OCI-LY7 (cell line): ENCODE data around the gene GAS6. TPM values are rescaled to one million over a fixed set of nuclear protein-coding genes. Genes with fewer than 3 reads are reported as not detected.

ENCODE experiments used
- BruUV-seq: library from RNA; stranded (reverse); fragments of 400-500 nt; replicated peaks from 2 replicates; lab custom pipeline; 2021; lab: Mats Ljungman, UMichigan
- CTCF ChIA-PET: fragments of 300-600 bp; sonication (Branson Sonifier 250); formaldehyde crosslinking; loops from one replicate; lab custom pipeline; 2022; ENCODE audit warnings: antibody characterized with exemption; ENCODE audit not compliant: unreplicated experiment; lab: Charles Lee
- POLR2A ChIA-PET: fragments of 300-600 bp; sonication (Branson Sonifier 250); formaldehyde crosslinking; loops from one replicate; lab custom pipeline; 2022; ENCODE audit warnings: antibody characterized with exemption; lab: Charles Lee
- DNase-seq: peaks from one replicate; pipeline ENCODE4 v3.0.0-alpha.2; 2015; ENCODE audit warnings: low spot score
- H2AFZ ChIP-seq: fragments of 200-600 bp; sonication (generic), shearing (Covaris generic); 2 replicates; pipeline ENCODE4 v1.6.1; 2014; ENCODE audit warnings: mild to moderate bottlenecking, antibody characterized with exemption, low read length, moderate library complexity
- H3K27ac ChIP-seq: fragments of 200-600 bp; sonication (generic); 2 replicates; pipeline ENCODE4 v1.5.1; 2014; ENCODE audit warnings: mixed run types, low read depth, mild to moderate bottlenecking, moderate library complexity, low read length, inconsistent platforms; ENCODE audit not compliant: poor library complexity, severe bottlenecking
- H3K36me3 ChIP-seq: fragments of 200-600 bp; sonication (generic); 2 replicates; pipeline ENCODE4 v1.6.1; 2014; ENCODE audit warnings: mild to moderate bottlenecking, antibody characterized with exemption, low read length, moderate library complexity, mixed read lengths; ENCODE audit not compliant: insufficient read depth
- H3K4me1 ChIP-seq: fragments of 200-600 bp; sonication (generic); 2 replicates; pipeline ENCODE4 v1.5.1; 2014; ENCODE audit warnings: mild to moderate bottlenecking, low read length; ENCODE audit not compliant: insufficient read depth, poor library complexity, severe bottlenecking
- H3K4me2 ChIP-seq: fragments of 200-600 bp; sonication (generic); 2 replicates; pipeline ENCODE4 v1.6.1; 2014; ENCODE audit warnings: mild to moderate bottlenecking, low read length
- H3K4me3 ChIP-seq: fragments of 200-600 bp; sonication (generic); 2 replicates; pipeline ENCODE4 v1.5.1; 2014; ENCODE audit warnings: mild to moderate bottlenecking, low read depth, low read length; ENCODE audit not compliant: poor library complexity, severe bottlenecking
- H3K79me2 ChIP-seq: fragments of 200-600 bp; sonication (generic); 2 replicates; pipeline ENCODE4 v1.6.1; 2016; ENCODE audit warnings: low read depth, mild to moderate bottlenecking, low read length, moderate library complexity, mixed read lengths; ENCODE audit not compliant: insufficient read depth
- H3K9me2 ChIP-seq: fragments of 200-600 bp; sonication (generic); 2 replicates; pipeline ENCODE4 v1.6.1; 2016; ENCODE audit warnings: mild to moderate bottlenecking, low read length, mixed read lengths; ENCODE audit not compliant: insufficient read depth
- H3K9me3 ChIP-seq: fragments of 200-600 bp; sonication (generic); 2 replicates; pipeline ENCODE4 v1.6.1; 2014; ENCODE audit warnings: mild to moderate bottlenecking, mixed run types, low read length, mixed read lengths
- H4K20me1 ChIP-seq: fragments of 200-600 bp; sonication (generic); 2 replicates; pipeline ENCODE4 v1.6.1; 2014; ENCODE audit warnings: mild to moderate bottlenecking, antibody characterized with exemption, low read length, moderate library complexity, mixed read lengths; ENCODE audit not compliant: insufficient read depth
- CTCF ChIP-seq: fragments of 200-600 bp; sonication (generic); conservative IDR thresholded peaks from 2 replicates; pipeline ENCODE4 v1.5.1; 2014; ENCODE audit warnings: mild to moderate bottlenecking, antibody characterized with exemption, low read length, moderate library complexity, mixed read lengths
- EZH2phosphoT487 ChIP-seq: fragments of 200-600 bp; sonication (generic); IDR thresholded peaks from 2 replicates; pipeline ENCODE4 v1.6.1; 2018; ENCODE audit warnings: low read depth, borderline replicate concordance, mild to moderate bottlenecking, mixed run types, antibody characterized with exemption, low read length, moderate library complexity, mixed read lengths
- intact Hi-C: fragments of 100-400 bp; cut with micrococcal nuclease; formaldehyde crosslinking; loops from one replicate; pipeline ENCODE4 v1.10.0; 2022; ENCODE audit not compliant: unreplicated experiment
- total RNA-seq, 2 experiments: library from RNA; depleted of rRNA in 1 of 2; stranded (reverse); fragments of >200 nt in 1 of 2; shearing (Covaris generic) in 1 of 2; gene quantifications; 2 replicates each; pipeline ENCODE4 v1.2.3, GENCODE V29; 2014 to 2022

The GAS6 gene
- total RNA-seq, 2 experiments from 2014 or later: not detected

- H2AFZ ChIP-seq: no peak overlapping the region
- no peaks in the 10 kb centered on the region for H3K9me2 ChIP-seq
- no TSS peak for BruUV-seq
- peaks cover 2% of the 10 kb centered on the region for H3K4me1 ChIP-seq
- no peaks in the 10 kb centered on the region for H4K20me1 ChIP-seq
- H3K27ac ChIP-seq: no peak overlapping the region
- H3K79me2 ChIP-seq: no peaks in the 10 kb centered on the region
- TF ChIP-seq CTCF (no peak), EZH2phosphoT487 (no peak)
- ChIA-PET CTCF (no interaction called here), POLR2A (no interaction called here)
- no peaks in the 10 kb centered on the region for H3K36me3 ChIP-seq
- DNase-seq: no peak
- H3K4me3 ChIP-seq: no peak overlapping the region
- H3K4me2 ChIP-seq: no peak overlapping the region
- intact Hi-C loops: no loop called here
- H3K9me3 ChIP-seq: no peaks in the 10 kb centered on the region
These were observed 18.4 kb upstream of the GAS6 start for GRCh38 chr13:113882267-113882630.

- no peak for DNase-seq
- ChIA-PET CTCF (no interaction called here), POLR2A (no interaction called here)
- no TSS peak for BruUV-seq
- Histone ChIP-seq H3K4me2 (0 out of 2 replicates have a peak overlapping the region, but pooled peaks have one; percentile 12), H2AFZ (no peak overlapping the region), H3K9me3 (no peaks in the 10 kb centered on the region), H3K4me1 (peaks cover 2% of the 10 kb centered on the region), H3K9me2 (no peaks in the 10 kb centered on the region), H3K4me3 (no peak overlapping the region), H3K36me3 (no peaks in the 10 kb centered on the region), H4K20me1 (no peaks in the 10 kb centered on the region), H3K27ac (no peak overlapping the region), H3K79me2 (no peaks in the 10 kb centered on the region)
- intact Hi-C loops: no loop called here
- TF ChIP-seq EZH2phosphoT487 (no peak), CTCF (no peak)
These were observed 17.9 kb upstream of the GAS6 start for GRCh38 chr13:113881614-113882266.
